Measurements from ENCODE around the gene KYAT1. TPM values are rescaled to one million over a fixed set of nuclear protein-coding genes. Genes with fewer than 3 reads are reported as not detected.
A peak's percentile ranks its signal among the peaks of the same experiment; 100 is the strongest.

KYAT1 gene
- total RNA-seq, 1 experiment from 2014 or later, result 14.6 TPM

- H3K18ac ChIP-seq (ENCODE audit: insufficient read length, low read depth, low read length), result no peak overlapping the region
- no peaks in the 10 kb centered on the region for H3K4me1 ChIP-seq (ENCODE audit: insufficient read depth, low read length)
- Mint-ChIP-seq H3K36me3 (ENCODE audit: insufficient read depth in 1 of 3, low read depth in 3 of 3) (peaks cover 10 to 21% (median 12%) of the 10 kb centered on the region in 3 experiments), H3K9me3 (no peaks in the 10 kb centered on the region), H3K4me3 (no peak overlapping the region), H3K4me1 (peaks cover 2 to 9% of the 10 kb centered on the region in 2 experiments; a peak in 3 of 4 replicates), H3K27me3 (ENCODE audit: low read depth) (no peaks in the 10 kb centered on the region), H3K27ac (peak overlapping the region; percentile 40 to 68 (median 47); a peak in 2 of 7 replicates)
- no peak overlapping the region for H2BK12ac ChIP-seq (ENCODE audit: insufficient read length, low read depth, low read length)
- H3K14ac ChIP-seq (ENCODE audit: insufficient read depth, low read length), result no peak overlapping the region
- no peak overlapping the region for H4K8ac ChIP-seq (replicated peaks; ENCODE audit: insufficient read length, low read depth, low read length)
- no peak overlapping the region for H4K91ac ChIP-seq (ENCODE audit: insufficient read length, low read depth, low read length)
- H2BK5ac ChIP-seq (ENCODE audit: insufficient read length, low read length), result no peak overlapping the region
- no peak overlapping the region for H4K5ac ChIP-seq (ENCODE audit: insufficient read length, low read depth, low read length)
- no peak overlapping the region for H2BK15ac ChIP-seq (ENCODE audit: low read depth, low read length)
- H2BK20ac ChIP-seq (ENCODE audit: low read depth, low read length, poor library complexity, severe bottlenecking), result no peak overlapping the region
- H3K4ac ChIP-seq (ENCODE audit: low read depth, low read length), result no peak overlapping the region
- H3K27ac ChIP-seq (ENCODE audit: insufficient read length, low read depth, low read length), result no peak overlapping the region
- peaks cover 3% of the 10 kb centered on the region; the same call in 1 of the 2 replicates for H3K79me2 ChIP-seq (ENCODE audit: insufficient read depth, low read length)
- no peaks in the 10 kb centered on the region for H3K79me1 ChIP-seq (ENCODE audit: insufficient read depth, low read depth, low read length, poor library complexity, severe bottlenecking)
- no peak overlapping the region for H3T11ph ChIP-seq (ENCODE audit: low read length)
- H3K56ac ChIP-seq (ENCODE audit: insufficient read length, low read depth, low read length), result no peak overlapping the region
- H3K27me3 ChIP-seq (ENCODE audit: insufficient read depth, low read length), result no peaks in the 10 kb centered on the region
- no peak overlapping the region for H3K9ac ChIP-seq (ENCODE audit: extremely low read depth, insufficient read length, low read length)
- no peak overlapping the region for H2AK5ac ChIP-seq (ENCODE audit: insufficient read length, low read length)
- H2BK120ac ChIP-seq (ENCODE audit: low read depth, low read length, poor library complexity, severe bottlenecking), result no peak overlapping the region
- no peaks in the 10 kb centered on the region for H3K9me3 ChIP-seq (ENCODE audit: control insufficient read depth, low read depth, low read length)
- H3K23ac ChIP-seq (ENCODE audit: insufficient read length, low read depth, low read length), result no peak overlapping the region
- H3K4me2 ChIP-seq (ENCODE audit: insufficient read depth, insufficient read length, low read length), result no peak overlapping the region
- H2AFZ ChIP-seq (ENCODE audit: low read length), result no peak overlapping the region
- TF ChIP-seq, protein P1, sequence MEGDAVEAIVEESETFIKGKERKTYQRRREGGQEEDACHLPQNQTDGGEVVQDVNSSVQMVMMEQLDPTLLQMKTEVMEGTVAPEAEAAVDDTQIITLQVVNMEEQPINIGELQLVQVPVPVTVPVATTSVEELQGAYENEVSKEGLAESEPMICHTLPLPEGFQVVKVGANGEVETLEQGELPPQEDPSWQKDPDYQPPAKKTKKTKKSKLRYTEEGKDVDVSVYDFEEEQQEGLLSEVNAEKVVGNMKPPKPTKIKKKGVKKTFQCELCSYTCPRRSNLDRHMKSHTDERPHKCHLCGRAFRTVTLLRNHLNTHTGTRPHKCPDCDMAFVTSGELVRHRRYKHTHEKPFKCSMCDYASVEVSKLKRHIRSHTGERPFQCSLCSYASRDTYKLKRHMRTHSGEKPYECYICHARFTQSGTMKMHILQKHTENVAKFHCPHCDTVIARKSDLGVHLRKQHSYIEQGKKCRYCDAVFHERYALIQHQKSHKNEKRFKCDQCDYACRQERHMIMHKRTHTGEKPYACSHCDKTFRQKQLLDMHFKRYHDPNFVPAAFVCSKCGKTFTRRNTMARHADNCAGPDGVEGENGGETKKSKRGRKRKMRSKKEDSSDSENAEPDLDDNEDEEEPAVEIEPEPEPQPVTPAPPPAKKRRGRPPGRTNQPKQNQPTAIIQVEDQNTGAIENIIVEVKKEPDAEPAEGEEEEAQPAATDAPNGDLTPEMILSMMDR (conservative IDR thresholded peaks at IDR 0.05), result no peak
- H3K23me2 ChIP-seq (ENCODE audit: insufficient read length, low read depth, low read length, poor library complexity, severe bottlenecking), result no peaks in the 10 kb centered on the region
- WGBS (ENCODE audit: extremely low coverage, insufficient read length, low lambda C conversion rate), result no CpG with 5 or more reads among the region's 23 CpGs
- no peak for DNase-seq
- no peaks in the 10 kb centered on the region for H4K20me1 ChIP-seq (ENCODE audit: control insufficient read depth, insufficient read depth, insufficient read length)
Measured at GRCh38 chr9:128902351-128903078, 20.8 kb upstream of the KYAT1 start.
